Measurements from ENCODE around the gene UBE3A. TPM values are rescaled to one million over a fixed set of nuclear protein-coding genes. Genes with fewer than 3 reads are reported as not detected.

UBE3A gene
- total RNA-seq, 2 donors from 2014 or later, result 39.5 to 104 TPM

- H3K9me3 ChIP-seq, result no peaks in the 10 kb centered on the region
- TF ChIP-seq CTCF (IDR thresholded peaks at IDR 0.05), result no peak
- no peak overlapping the region for H3K27ac ChIP-seq
- H3K4me3 ChIP-seq, result no peak overlapping the region
- H3K36me3 ChIP-seq, result no peaks in the 10 kb centered on the region
- ATAC-seq (ENCODE audit: insufficient number of reproducible peaks, low FRiP score, low read depth) (no peak), DNase-seq (ENCODE audit: low spot score) (no peak)
- no peaks in the 10 kb centered on the region for H3K27me3 ChIP-seq (replicated peaks; ENCODE audit: insufficient read depth)
- H3K4me1 ChIP-seq (ENCODE audit: control insufficient read depth in 1 of 2, low read depth in 2 of 2), result peaks cover 8 to 22% of the 10 kb centered on the region in 2 donors
These were observed 39.0 kb upstream of the UBE3A start for GRCh38 chr15:25477816-25478215.

- no peak for TF ChIP-seq CTCF (IDR thresholded peaks at IDR 0.05)
- H3K27me3 ChIP-seq (replicated peaks; ENCODE audit: insufficient read depth), result no peaks in the 10 kb centered on the region
These were observed 35.4 kb upstream of the UBE3A start for GRCh38 chr15:25474251-25474650.

GRCh38 chr15:25470230-25470629 is 31.4 kb upstream of the UBE3A start:
- ATAC-seq (ENCODE audit: insufficient number of reproducible peaks, low FRiP score, low read depth) (no peak), DNase-seq (ENCODE audit: low spot score) (no peak)
- TF ChIP-seq CTCF (IDR thresholded peaks at IDR 0.05), result no peak

More at GRCh38 chr15:25474251-25474650, 35.4 kb upstream of the UBE3A start:
- Histone ChIP-seq H3K4me1 (ENCODE audit: control insufficient read depth in 1 of 2, low read depth in 2 of 2) (no peaks in the 10 kb centered on the region), H3K9me3 (no peaks in the 10 kb centered on the region), H3K36me3 (no peaks in the 10 kb centered on the region), H3K4me3 (no peak overlapping the region), H3K27ac (no peak overlapping the region)
- no peak for ATAC-seq (ENCODE audit: insufficient number of reproducible peaks, low FRiP score, low read depth)
- no peak for DNase-seq (ENCODE audit: low spot score)

GRCh38 chr15:25469377-25469776 is 30.6 kb upstream of the UBE3A start:
- no peaks in the 10 kb centered on the region for H3K27me3 ChIP-seq (replicated peaks; ENCODE audit: insufficient read depth)
- no peaks in the 10 kb centered on the region for H3K4me1 ChIP-seq (ENCODE audit: control insufficient read depth in 1 of 2, low read depth in 2 of 2)
- no peak for TF ChIP-seq CTCF (IDR thresholded peaks at IDR 0.05)
- H3K27ac ChIP-seq, result no peak overlapping the region
- DNase-seq (ENCODE audit: low spot score) (no peak), ATAC-seq (ENCODE audit: insufficient number of reproducible peaks, low FRiP score, low read depth) (no peak)
- no peaks in the 10 kb centered on the region for H3K9me3 ChIP-seq
- no peaks in the 10 kb centered on the region for H3K36me3 ChIP-seq
- H3K4me3 ChIP-seq, result no peak overlapping the region

More at GRCh38 chr15:25470230-25470629, 31.4 kb upstream of the UBE3A start:
- Histone ChIP-seq H3K4me3 (no peak overlapping the region), H3K27ac (no peak overlapping the region), H3K27me3 (replicated peaks; ENCODE audit: insufficient read depth) (no peaks in the 10 kb centered on the region), H3K9me3 (no peaks in the 10 kb centered on the region), H3K36me3 (no peaks in the 10 kb centered on the region), H3K4me1 (ENCODE audit: control insufficient read depth in 1 of 2, low read depth in 2 of 2) (no peaks in the 10 kb centered on the region)

GRCh38 chr15:25468611-25469010 is 29.8 kb upstream of the UBE3A start:
- DNase-seq (ENCODE audit: low spot score), result no peak
- H3K36me3 ChIP-seq, result no peaks in the 10 kb centered on the region
- no peak overlapping the region for H3K4me3 ChIP-seq

More at GRCh38 chr15:25468611-25469010, 29.8 kb upstream of the UBE3A start:
- no peaks in the 10 kb centered on the region for H3K9me3 ChIP-seq
- H3K27ac ChIP-seq, result no peak overlapping the region
- ATAC-seq (ENCODE audit: insufficient number of reproducible peaks, low FRiP score, low read depth), result no peak
- no peak for TF ChIP-seq CTCF (IDR thresholded peaks at IDR 0.05)
- H3K4me1 ChIP-seq (ENCODE audit: control insufficient read depth in 1 of 2, low read depth in 2 of 2), result no peaks in the 10 kb centered on the region
- no peaks in the 10 kb centered on the region for H3K27me3 ChIP-seq (replicated peaks; ENCODE audit: insufficient read depth)

Measured in thoracic aorta (tissue), 2 donors.